Fibroblast of mammary gland (primary cell): Measurements from ENCODE around the gene BCL11B.

ENCODE experiments used
- DNase-seq: peaks from one replicate; pipeline ENCODE4 v3.0.0-alpha.2; 2010; ENCODE audit warnings: low read depth
- H3K4me3 ChIP-seq: 2 replicates; pipeline ENCODE4 v1.5.1; 2011; ENCODE audit warnings: low read depth, mild to moderate bottlenecking, low read length, moderate library complexity; ENCODE audit not compliant: control insufficient read depth
- CTCF ChIP-seq: conservative IDR thresholded peaks from 2 replicates; pipeline ENCODE4 v1.5.1; 2011; ENCODE audit warnings: low read depth, low read length, inconsistent platforms; ENCODE audit not compliant: control insufficient read depth, insufficient read depth

BCL11B gene

GRCh38 chr14:99309220-99309766, 37.3 kb upstream of the BCL11B start:
- no peak for DNase-seq
- TF ChIP-seq CTCF: no peak
- no peak overlapping the region for H3K4me3 ChIP-seq

- no peak for TF ChIP-seq CTCF
- DNase-seq: no peak
- no peak overlapping the region for H3K4me3 ChIP-seq
Measured at GRCh38 chr14:99304208-99304607, 32.2 kb upstream of the BCL11B start.

GRCh38 chr14:99300190-99300589, 28.2 kb upstream of the BCL11B start:
- H3K4me3 ChIP-seq: no peak overlapping the region
- DNase-seq: no peak
- no peak for TF ChIP-seq CTCF

- H3K4me3 ChIP-seq: no peak overlapping the region
- DNase-seq: no peak
- TF ChIP-seq CTCF: no peak
Measured at GRCh38 chr14:99296517-99296916, 24.5 kb upstream of the BCL11B start.

DNA sequence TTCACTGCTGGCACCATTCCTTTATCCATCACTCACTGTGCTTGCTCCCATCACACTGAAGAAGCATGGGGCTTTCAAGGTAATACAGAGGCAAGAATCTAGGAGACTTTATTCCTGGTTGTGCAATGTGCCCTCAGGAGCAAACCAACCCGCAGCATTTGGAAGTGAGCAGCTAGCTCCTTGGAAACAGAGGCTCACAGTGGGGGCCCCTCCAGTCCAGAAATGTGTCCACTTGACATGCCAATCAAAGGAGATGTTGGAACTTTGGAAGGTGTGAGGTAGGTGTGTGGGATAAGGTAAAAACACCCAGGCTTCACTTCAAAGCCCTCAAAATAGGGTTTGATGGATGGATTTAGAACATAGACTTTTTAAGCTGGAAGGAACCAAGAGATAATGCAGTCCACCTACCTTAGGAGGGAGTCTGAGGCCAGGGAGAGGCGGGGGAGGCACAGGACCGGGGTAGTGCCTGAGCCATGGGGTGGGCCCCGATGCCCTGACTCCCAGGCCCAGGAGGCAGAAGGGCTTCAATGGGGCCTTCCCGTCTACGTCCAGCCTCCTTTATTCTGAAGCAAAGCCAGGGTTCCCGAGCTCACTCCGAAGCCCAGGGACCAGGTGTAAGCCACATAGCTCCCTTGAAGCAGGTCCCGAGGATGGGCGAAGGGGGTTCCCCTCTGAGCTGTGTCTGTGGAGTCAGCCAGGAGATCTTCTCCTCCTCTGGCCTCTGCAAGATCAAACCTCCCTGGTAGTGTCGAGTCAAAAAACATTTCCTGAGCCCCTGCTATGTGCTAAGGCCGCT, 17.6 kb upstream of the BCL11B start:
- no peak for DNase-seq
- TF ChIP-seq CTCF: no peak

GRCh38 chr14:99288948-99289347, 17.0 kb upstream of the BCL11B start:
- TF ChIP-seq CTCF: no peak
- no peak for DNase-seq
- no peak overlapping the region for H3K4me3 ChIP-seq

More for the DNA sequence above, 17.6 kb upstream of the BCL11B start:
- H3K4me3 ChIP-seq: no peak overlapping the region
